AG20443 (cell line): Measurements from ENCODE around the gene ONECUT2.

Experiments
- DNase-seq: peaks from one replicate; pipeline ENCODE4 v3.0.0; 2012; ENCODE audit warnings: low spot score, mixed read lengths

The ONECUT2 gene

DNA sequence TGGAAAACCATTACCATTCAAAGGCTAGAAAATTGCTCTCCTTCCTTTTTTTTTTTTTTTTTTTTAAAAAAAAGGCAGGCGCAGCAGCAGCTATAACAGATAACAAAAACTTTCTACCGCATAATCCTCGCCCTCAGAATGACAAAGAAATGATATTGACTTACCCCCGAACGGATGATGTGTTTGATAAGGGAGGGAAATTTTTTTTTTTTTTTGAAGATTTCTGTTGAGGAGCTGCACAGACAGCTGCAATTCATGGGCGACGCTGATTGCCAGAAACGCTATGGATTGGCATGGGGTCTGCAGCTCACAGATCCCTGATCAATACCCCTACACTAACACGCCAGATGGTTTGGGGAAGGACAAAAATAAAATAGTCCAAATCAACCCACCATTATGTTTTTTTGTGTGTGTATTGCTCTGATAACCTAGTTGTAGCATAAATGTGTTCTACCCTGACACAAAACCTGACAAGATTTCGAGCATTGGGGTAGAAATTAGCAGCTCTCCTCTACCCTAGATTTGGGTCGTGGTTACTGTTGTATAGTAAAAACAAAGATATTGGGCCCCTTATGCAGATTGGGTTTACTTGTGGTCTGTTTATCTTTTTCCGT, 3.6 kb upstream of the ONECUT2 start:
- DNase-seq, result no peak

DNA sequence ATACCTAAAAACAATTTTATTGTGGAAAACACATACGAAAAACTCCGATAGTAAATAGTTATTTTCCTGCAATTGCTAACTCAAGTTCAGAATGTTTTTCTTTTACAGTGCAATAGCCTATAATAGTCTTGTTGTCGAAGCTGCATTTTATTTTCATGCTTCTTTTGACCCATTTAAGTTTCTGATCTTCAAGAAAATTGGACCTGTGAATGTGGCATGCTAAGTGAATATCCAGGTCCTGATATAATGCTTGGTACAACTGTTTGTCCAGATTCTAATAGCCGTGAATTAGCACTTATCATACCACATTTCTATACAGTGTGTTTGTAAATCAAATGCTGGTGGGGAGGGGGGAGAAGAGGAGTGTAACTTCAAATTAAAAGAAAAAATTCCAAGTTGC, 3.0 kb upstream of the ONECUT2 start:
- no peak for DNase-seq

DNA sequence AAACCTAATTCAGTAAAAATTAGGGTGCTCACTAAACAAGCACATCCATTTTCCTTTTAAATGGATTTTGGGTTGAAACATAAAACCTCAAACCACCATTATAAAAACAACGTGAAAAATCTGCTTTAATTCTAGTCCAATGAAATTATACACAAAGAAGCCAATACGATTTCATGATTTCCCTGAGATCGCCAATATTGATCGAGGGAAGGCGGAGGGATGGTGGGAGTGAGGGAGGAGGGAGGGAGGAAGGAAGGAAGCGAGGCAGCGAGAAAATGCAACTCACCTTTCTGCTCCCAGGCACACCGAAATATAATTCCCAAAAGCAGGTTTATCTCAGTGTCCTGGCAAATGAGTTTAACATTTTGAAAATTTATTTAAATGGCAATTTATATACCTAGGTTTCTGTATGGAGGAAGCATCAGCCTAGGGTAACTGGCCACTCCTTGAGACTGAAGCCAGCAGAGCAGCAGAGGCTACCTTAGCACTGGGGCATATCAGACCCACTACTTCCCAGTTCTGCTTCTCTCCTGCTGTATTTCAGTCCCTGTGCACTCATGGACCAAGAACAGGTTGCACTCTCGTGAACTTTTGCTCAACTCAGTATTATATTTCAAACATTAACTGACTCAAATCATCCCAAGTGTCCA, 2.3 kb upstream of the ONECUT2 start:
- no peak for DNase-seq

DNA sequence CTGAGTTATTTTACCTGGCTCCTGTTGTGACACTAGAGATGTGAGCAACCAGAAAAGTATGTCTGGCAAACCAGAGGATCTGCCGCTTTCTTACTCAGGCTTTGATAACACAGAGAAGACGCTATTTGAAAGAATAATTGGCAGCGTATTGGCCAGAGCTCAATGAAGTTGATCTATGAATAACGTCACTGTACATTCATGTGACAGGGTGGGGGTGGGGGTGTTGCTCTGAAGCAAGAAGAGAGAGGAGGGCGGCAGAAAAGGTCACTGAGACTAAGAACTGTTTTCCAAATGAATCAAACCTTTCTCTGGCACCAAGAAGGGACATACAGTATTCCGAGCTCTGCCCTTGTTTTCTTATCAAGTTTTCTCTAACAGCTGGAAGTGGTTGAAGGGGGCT, 1.7 kb upstream of the ONECUT2 start:
- no peak for DNase-seq

DNA sequence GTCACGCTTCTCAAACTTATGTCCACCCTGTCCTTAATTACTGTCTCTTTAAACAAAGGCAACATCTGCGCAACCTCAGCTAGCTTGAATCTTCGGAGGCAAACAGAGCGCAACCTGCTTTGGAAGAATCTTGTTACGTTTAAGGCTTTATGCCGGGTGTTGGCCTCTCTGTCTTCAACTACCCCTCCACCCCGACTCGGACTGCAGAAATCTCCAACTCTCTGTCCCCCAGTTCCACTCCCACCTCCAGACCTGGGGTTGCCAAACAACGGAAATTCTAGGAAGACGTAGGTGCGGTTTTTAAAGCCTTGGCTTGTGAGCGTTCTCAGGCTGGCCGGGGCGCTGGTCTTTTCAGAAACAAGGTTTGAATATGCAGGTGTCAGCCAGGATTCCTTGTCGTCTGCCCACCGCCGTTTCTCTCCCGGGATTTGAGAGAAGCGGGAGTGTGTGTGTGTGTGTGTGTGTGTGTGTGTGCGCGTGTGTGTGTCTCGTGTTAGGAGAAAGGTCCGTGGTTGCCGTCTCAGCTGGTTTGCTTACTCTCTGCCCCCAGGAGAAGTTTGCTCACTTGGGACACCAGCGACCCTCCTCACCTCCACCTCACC, 1.1 kb upstream of the ONECUT2 start:
- DNase-seq, result no peak

DNA sequence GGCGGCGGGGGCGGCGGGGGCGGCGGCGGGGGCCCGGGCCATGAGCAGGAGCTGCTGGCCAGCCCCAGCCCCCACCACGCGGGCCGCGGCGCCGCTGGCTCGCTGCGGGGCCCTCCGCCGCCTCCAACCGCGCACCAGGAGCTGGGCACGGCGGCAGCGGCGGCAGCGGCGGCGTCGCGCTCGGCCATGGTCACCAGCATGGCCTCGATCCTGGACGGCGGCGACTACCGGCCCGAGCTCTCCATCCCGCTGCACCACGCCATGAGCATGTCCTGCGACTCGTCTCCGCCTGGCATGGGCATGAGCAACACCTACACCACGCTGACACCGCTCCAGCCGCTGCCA, 644 bp downstream of the ONECUT2 start:
- no peak for DNase-seq

DNA sequence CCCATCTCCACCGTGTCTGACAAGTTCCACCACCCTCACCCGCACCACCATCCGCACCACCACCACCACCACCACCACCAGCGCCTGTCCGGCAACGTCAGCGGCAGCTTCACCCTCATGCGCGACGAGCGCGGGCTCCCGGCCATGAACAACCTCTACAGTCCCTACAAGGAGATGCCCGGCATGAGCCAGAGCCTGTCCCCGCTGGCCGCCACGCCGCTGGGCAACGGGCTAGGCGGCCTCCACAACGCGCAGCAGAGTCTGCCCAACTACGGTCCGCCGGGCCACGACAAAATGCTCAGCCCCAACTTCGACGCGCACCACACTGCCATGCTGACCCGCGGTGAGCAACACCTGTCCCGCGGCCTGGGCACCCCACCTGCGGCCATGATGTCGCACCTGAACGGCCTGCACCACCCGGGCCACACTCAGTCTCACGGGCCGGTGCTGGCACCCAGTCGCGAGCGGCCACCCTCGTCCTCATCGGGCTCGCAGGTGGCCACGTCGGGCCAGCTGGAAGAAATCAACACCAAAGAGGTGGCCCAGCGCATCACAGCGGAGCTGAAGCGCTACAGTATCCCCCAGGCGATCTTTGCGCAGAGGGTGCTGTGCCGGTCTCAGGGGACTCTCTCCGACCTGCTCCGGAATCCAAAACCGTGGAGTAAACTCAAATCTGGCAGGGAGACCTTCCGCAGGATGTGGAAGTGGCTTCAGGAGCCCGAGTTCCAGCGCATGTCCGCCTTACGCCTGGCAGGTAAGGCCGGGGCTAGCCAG, 1.2 kb downstream of the ONECUT2 start:
- DNase-seq, result no peak

DNA sequence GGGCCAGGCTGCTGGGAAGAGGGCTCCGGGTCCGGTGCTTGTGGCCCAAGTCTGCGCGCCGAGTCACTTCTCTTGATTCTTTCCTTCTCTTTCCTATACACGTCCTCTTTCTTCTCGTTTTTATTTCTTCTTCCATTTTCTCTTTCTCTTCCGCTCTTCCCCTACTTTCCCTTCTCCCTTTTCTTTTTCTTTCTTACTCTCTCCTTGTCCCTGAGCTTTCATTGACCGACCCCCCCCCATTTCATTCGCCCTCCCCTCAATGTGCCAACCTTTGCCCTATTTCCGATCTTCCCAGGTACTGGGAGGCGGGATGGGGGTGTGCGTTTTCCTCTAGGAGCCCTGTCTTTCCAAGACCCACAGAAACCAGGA, 1.8 kb downstream of the ONECUT2 start:
- no peak for DNase-seq

DNA sequence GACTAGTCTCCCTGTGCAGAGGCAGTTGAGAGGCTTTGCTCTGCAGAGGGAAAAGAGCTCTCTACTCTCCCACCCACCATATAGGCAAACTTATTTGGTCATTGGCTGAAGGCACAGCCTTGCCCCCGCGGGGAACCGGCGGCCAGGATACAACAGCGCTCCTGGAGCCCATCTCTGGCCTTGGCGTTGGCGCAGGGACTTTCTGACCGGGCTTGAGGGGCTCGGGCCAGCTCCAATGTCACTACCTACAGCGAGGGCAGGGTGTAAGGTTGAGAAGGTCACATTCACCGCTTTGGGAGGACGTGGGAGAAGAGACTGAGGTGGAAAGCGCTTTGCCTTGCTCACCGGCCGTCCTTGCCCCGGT, 2.2 kb downstream of the ONECUT2 start:
- no peak for DNase-seq

DNA sequence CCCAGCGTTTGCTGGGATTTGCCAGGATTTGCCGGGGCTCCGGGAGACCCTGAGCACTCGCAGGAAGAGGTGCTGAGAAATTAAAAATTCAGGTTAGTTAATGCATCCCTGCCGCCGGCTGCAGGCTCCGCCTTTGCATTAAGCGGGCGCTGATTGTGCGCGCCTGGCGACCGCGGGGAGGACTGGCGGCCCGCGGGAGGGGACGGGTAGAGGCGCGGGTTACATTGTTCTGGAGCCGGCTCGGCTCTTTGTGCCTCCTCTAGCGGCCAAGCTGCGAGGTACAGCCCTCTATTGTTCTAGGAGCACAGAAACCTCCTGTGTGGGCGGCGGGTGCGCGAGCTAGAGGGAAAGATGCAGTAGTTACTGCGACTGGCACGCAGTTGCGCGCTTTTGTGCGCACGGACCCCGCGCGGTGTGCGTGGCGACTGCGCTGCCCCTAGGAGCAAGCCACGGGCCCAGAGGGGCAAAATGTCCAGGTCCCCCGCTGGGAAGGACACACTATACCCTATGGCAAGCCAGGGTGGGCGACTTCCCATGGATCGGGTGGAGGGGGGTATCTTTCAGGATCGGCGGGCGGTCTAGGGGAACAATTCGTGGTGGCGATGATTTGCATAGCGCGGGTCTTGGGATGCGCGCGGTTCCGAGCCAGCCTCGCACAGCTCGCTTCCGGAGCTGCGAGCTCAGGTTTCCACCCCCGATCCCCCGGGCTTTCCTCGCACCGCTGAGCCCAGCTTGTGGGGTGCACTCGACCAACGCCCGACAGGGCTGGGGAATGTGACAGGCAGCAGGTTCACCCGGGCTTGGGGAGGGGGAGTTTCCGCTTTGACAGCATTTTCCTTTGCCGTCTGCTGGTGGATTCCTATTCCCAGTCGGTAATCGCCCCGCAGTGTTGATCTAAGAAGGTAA, 2.8 kb downstream of the ONECUT2 start:
- peak; percentile 81 for DNase-seq

DNA sequence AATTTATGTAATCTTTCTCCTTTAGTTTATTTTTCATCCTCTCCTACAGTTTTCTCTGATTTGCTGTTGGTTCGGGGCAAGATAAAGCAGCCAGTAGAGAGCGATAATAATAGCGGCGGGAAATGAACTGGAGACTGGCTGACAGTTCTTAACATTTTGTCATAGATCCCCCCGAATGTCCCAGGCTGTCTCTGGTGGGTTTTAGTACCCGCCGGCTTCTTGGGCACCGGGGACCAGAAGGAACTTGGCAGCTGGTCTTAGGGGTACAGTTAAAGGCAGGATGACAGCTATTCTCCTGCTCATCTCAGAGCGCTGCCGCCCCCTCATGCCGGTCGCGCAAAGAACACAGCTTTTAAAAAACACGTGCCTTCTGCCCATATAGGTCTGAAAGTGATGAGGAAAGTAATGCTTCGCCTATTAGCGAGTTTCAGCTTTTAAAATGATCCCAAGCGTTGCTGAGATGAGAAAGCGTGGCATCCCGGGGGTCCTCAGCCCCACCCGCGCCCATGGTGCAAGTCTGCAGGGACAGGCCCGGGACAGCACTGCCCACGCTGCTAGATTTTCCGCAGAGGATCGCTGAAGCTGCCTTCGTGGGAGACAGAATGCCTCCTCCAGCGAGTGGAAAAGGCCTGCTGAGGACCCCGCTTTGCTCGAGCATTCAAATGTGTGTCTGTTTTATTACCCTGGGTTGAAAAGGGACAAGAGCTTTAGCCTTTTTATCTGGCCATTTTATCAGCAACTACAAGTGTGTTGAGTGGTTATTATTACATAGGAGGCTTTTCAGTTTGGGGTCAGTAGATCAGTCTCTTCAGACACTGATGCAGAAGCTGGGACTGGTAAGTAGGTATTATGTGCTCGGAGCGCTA, 3.8 kb downstream of the ONECUT2 start:
- no peak for DNase-seq

DNA sequence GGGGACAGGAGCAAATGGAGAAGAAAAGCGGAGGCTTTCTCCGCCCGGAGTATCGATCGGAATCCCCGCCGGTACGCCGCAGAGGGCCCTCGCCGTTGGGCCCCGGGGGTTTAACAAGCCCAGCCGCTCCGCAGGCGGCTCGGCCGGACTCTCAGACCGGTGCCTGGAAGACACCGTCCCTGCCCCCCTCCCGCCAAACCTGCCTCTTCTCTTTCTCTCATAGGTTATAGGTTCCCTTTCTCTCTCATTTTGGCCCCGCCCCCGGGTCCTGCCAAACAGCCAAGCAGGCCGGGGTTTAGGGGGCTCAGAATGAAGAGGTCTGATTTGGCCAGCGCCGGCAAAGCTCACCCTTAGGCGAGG, 4.4 kb downstream of the ONECUT2 start:
- no peak for DNase-seq

DNA sequence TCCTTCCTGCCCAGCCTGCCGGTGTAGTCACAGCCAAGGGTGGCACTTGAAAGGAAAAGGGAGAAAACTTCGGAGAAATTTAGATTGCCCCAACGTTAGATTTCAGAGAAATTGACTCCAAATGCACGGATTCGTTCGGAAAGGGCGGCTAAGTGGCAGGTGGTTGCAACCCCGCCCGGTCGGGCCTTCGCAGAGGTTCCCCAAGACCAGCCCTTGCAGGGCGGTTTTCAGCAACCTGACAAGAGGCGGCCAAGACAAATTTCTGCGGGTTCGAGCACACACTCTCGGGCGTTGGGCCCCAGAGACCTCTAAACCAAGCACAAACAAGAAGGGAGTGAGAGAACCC, 4.8 kb downstream of the ONECUT2 start:
- no peak for DNase-seq

DNA sequence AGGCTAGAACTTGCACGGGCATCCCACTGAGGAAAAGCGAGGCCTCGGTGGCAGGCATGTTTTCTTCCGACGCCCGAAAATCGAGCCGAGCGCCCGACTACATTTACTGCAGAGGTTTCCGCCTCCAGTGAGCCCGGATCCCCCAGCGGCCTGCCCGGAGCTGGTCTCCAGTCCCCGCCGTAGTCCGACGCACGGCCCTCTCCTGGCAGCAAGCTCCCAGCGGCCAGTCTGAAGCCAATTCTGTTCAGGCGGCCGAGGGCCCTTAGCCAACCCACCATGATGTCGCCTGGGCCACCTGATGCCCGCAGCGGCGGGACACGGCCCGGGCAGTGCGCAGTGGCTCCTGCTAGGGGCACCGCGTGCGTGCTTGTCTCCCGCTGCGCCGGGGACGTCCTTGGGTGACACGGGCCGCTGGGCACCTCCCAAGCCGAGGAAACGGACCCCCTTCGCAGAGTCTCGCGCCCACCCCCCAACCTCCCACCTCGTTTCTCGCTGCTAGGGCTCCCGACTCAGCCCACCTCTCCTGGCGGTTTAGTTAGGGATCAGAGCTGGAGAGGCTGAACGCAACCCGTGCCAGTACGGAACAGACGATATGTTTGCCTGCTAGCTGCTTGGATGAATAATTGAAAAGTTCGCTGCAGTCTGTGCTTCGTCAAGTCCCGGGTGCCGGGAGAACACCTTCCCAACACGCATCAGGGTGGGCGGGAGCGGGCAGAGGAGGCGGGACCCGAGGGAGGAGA, 5.3 kb downstream of the ONECUT2 start:
- DNase-seq, result no peak

DNA sequence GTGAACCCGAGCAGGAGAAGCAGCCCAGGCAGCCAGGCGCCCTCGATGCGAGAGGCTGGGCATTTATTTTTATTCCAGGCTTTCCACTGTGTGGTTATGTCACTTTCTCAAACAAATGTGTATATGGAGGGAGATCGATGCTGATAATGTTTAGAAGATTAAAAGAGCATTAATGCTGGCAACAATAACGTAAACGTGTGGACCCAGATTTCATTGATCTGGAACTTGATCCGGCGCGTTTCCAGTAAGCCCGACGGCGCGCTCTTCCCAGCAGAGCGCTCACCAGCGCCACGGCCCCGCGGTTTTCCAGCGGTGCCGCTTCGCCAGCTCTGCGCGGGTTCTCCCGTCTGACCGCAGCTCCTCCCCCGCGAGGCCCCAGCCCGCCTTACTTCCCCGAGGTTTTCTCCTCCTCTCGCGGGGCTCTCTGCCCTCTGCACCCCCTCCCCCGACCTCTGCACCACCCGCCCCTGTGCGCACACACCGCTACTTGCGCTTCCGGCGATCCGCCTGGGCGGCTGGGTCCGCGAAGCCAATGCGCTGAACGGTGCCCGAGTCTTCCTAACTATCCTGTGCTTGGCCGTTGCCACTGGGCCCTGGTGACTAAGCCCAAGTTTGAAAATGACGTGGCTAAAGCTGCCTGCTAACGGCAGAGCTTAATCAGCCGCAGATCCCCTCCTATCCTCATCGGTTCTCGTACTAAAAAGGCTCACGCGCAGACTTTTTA, 6.1 kb downstream of the ONECUT2 start:
- peak; percentile 66 for DNase-seq

DNA sequence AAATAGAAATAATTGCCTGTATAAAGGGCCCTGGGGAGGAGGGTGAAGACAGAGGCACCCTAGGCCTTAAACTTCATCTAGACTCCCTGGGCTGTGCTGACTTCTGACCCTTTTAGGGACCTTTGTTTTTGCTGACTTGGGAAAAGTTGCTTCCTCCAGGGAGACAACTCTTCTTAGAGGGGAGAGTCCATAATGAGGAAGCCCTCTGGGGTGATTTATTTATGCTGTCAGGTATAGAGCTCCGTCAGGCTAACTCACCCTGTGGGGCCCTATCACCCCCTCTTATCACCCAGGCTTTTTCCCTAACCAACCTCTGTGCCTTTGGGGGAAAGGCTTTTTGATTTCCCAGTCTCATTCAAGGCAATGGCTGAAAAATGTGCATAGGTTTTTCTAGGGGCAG, 8.1 kb downstream of the ONECUT2 start:
- no peak for DNase-seq

DNA sequence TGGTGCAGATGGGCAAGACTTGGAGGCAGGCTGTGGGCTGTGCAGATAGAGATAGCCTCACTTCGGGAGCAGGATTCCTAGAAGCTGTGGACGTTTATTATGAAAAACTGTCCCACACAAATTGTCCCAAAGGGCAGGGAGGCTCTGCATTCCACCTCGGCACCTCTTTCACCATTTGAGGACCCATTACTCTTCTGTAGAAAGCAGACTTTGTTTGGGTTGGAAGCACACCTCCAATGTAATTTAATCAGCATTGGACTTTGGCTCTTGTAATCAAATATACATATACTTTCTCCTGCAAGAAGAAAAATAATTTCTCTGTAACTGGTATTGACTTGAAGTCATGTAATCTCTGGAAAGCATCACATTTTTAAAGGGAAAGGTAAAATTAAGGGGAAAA, 8.5 kb downstream of the ONECUT2 start:
- DNase-seq, result no peak

DNA sequence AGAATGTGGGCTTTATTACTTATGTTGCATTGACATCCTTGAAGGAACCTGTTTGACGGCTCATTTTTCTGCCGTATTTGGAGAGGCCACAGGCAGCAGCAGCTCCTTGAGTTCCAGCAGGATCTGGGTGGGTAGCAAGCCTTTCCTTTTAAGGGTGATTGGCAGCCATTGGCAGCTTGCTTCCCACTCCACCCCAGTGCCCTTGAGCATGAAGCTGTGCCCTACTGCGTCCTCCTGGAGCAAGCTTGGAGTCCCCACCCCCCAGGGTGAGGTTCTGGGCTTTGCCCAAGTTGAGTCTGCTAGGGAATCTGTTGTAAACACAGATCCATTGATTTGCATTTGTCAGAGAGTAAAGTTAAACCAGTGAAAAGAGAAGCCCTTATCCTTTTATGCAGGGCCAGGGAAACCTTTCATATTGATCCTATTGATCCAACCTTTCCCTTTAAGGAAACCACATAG, 9.2 kb downstream of the ONECUT2 start:
- DNase-seq, result no peak

DNA sequence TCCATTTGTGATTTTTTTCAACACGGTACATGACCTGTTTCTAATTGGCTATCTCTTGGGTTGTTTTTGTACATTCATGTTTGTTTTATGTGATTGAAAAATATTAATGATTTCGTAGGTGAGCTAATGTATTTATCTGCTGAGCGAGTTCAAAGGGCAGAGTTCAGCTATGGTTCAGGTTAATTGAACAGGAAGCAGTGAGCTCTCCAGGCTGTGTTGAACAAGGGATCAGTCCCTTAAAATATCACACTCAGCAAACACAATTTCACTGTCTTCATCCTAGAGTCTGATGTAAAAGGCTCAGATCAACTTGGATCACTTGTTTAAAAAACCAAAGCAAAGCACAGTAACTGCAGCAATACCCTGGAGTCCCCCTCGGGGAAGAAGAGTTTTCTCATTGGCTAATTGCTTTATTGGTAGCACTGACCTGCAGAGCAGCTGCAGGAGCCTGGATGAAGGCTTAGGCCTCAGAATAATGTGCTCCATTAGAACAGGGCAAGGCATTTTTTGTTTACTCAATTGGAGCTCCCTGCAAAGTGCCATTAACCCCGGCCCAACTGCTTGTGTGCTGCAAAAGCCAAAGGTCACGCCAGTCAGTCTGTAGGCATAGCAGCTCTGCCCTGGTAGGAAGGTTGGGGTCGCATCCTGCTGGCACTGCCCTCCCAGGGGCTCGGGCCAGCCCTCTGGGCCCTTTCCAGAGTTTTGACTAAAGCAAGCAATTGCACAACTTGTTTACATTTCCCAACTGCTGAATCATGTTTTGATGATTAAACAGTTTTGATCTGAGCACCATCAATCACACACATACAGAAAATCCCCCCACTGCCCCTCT, 10.5 kb downstream of the ONECUT2 start:
- no peak for DNase-seq
